ENCODE data around the gene RBM20.

Gene RBM20

DNA sequence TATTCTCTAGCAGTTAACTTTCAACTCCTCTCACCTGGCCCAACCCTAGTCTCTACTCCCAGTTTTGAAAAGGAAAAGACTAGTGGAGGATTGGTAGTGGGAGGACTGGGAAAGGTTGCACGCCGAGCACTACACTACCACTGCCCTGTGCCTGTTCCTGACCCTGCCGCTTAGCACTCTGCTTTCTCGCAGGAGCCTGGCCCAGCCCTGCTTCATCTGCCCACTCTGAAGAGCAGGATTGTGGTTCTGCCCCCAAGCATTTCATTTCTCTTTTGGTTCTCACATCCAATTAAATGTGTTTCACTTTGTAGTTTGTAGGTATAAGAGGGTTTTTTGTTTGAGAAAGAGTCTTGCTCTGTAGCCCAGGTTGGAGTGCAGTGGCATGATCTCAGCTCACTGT, 31.5 kb upstream of the RBM20 start:
- TF ChIP-seq, protein P1, sequence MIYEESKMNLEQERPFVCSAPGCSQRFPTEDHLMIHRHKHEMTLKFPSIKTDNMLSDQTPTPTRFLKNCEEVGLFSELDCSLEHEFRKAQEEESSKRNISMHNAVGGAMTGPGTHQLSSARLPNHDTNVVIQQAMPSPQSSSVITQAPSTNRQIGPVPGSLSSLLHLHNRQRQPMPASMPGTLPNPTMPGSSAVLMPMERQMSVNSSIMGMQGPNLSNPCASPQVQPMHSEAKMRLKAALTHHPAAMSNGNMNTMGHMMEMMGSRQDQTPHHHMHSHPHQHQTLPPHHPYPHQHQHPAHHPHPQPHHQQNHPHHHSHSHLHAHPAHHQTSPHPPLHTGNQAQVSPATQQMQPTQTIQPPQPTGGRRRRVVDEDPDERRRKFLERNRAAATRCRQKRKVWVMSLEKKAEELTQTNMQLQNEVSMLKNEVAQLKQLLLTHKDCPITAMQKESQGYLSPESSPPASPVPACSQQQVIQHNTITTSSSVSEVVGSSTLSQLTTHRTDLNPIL (CRISPR knock-in tag; IDR thresholded peaks at IDR 0.05; ENCODE audit: low read depth), result no peak
- TF ChIP-seq ARNTL (CRISPR knock-in tag; IDR thresholded peaks at IDR 0.05; ENCODE audit: borderline replicate concordance, low read depth) (no peak), ESRRG (CRISPR knock-in tag; IDR thresholded peaks at IDR 0.05) (no peak), CSDC2 (CRISPR knock-in tag; IDR thresholded peaks at IDR 0.05) (no peak), ZNF70 (CRISPR knock-in tag; IDR thresholded peaks at IDR 0.05) (no peak), ZFP3 (CRISPR knock-in tag; IDR thresholded peaks at IDR 0.05) (no peak), RARB (CRISPR knock-in tag; IDR thresholded peaks at IDR 0.05) (no peak), BACH2 (CRISPR knock-in tag; IDR thresholded peaks at IDR 0.05; ENCODE audit: borderline replicate concordance) (no peak), ISL1 (CRISPR knock-in tag; IDR thresholded peaks at IDR 0.05) (no peak), ZNF565 (CRISPR knock-in tag; conservative IDR thresholded peaks at IDR 0.05; ENCODE audit: low read depth) (no peak), TSHZ2 (CRISPR knock-in tag; IDR thresholded peaks at IDR 0.05) (no peak), TOX (CRISPR knock-in tag; IDR thresholded peaks at IDR 0.05; ENCODE audit: borderline replicate concordance) (no peak), ZFP30 (CRISPR knock-in tag; IDR thresholded peaks at IDR 0.05) (no peak), GLIS3 (CRISPR knock-in tag; IDR thresholded peaks at IDR 0.05) (no peak), ZNF8 (CRISPR knock-in tag; IDR thresholded peaks at IDR 0.05) (no peak)
- TF ChIP-seq, protein P2, sequence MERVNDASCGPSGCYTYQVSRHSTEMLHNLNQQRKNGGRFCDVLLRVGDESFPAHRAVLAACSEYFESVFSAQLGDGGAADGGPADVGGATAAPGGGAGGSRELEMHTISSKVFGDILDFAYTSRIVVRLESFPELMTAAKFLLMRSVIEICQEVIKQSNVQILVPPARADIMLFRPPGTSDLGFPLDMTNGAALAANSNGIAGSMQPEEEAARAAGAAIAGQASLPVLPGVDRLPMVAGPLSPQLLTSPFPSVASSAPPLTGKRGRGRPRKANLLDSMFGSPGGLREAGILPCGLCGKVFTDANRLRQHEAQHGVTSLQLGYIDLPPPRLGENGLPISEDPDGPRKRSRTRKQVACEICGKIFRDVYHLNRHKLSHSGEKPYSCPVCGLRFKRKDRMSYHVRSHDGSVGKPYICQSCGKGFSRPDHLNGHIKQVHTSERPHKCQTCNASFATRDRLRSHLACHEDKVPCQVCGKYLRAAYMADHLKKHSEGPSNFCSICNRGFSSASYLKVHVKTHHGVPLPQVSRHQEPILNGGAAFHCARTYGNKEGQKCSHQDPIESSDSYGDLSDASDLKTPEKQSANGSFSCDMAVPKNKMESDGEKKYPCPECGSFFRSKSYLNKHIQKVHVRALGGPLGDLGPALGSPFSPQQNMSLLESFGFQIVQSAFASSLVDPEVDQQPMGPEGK (CRISPR knock-in tag; IDR thresholded peaks at IDR 0.05; ENCODE audit: borderline replicate concordance), result no peak
- TF ChIP-seq, protein P3, sequence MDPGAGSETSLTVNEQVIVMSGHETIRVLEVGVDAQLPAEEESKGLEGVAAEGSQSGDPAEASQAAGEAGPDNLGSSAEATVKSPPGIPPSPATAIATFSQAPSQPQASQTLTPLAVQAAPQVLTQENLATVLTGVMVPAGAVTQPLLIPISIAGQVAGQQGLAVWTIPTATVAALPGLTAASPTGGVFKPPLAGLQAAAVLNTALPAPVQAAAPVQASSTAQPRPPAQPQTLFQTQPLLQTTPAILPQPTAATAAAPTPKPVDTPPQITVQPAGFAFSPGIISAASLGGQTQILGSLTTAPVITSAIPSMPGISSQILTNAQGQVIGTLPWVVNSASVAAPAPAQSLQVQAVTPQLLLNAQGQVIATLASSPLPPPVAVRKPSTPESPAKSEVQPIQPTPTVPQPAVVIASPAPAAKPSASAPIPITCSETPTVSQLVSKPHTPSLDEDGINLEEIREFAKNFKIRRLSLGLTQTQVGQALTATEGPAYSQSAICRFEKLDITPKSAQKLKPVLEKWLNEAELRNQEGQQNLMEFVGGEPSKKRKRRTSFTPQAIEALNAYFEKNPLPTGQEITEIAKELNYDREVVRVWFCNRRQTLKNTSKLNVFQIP (CRISPR knock-in tag; IDR thresholded peaks at IDR 0.05; ENCODE audit: borderline replicate concordance, low read depth), result no peak
- no peak for ATAC-seq

GRCh38 chr10:110613341-110613995, 30.7 kb upstream of the RBM20 start:
- TF ChIP-seq ZC3H10 (CRISPR knock-in tag; IDR thresholded peaks at IDR 0.05) (no peak), ZNF8 (CRISPR knock-in tag; IDR thresholded peaks at IDR 0.05) (no peak), ISL1 (CRISPR knock-in tag; IDR thresholded peaks at IDR 0.05) (no peak), CSDC2 (CRISPR knock-in tag; IDR thresholded peaks at IDR 0.05) (no peak), ESRRG (CRISPR knock-in tag; IDR thresholded peaks at IDR 0.05) (no peak), ZFP3 (CRISPR knock-in tag; IDR thresholded peaks at IDR 0.05) (no peak), TOX (CRISPR knock-in tag; IDR thresholded peaks at IDR 0.05; ENCODE audit: borderline replicate concordance) (no peak), SNAI2 (CRISPR knock-in tag; IDR thresholded peaks at IDR 0.05) (no peak), ARNTL (CRISPR knock-in tag; IDR thresholded peaks at IDR 0.05; ENCODE audit: borderline replicate concordance, low read depth) (no peak), TSHZ2 (CRISPR knock-in tag; IDR thresholded peaks at IDR 0.05) (no peak)
- TF ChIP-seq, protein P2 (CRISPR knock-in tag; IDR thresholded peaks at IDR 0.05; ENCODE audit: borderline replicate concordance), result no peak
- TF ChIP-seq, protein P4, sequence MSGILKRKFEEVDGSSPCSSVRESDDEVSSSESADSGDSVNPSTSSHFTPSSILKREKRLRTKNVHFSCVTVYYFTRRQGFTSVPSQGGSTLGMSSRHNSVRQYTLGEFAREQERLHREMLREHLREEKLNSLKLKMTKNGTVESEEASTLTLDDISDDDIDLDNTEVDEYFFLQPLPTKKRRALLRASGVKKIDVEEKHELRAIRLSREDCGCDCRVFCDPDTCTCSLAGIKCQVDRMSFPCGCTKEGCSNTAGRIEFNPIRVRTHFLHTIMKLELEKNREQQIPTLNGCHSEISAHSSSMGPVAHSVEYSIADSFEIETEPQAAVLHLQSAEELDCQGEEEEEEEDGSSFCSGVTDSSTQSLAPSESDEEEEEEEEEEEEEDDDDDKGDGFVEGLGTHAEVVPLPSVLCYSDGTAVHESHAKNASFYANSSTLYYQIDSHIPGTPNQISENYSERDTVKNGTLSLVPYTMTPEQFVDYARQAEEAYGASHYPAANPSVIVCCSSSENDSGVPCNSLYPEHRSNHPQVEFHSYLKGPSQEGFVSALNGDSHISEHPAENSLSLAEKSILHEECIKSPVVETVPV (CRISPR knock-in tag; IDR thresholded peaks at IDR 0.05), result no peak
- TF ChIP-seq, protein P1 (CRISPR knock-in tag; IDR thresholded peaks at IDR 0.05; ENCODE audit: low read depth), result no peak
- ATAC-seq, result no peak

All from SK-N-SH treated with all-trans-retinoic acid at 6 μM for 48 hours (cell line).